ENCODE data around the gene PCNX2. TPM values are rescaled to one million over a fixed set of nuclear protein-coding genes. Genes with fewer than 3 reads are reported as not detected.

PCNX2 gene
- total RNA-seq, 1 experiment from 2014 or later, result 11.0 TPM

DNA sequence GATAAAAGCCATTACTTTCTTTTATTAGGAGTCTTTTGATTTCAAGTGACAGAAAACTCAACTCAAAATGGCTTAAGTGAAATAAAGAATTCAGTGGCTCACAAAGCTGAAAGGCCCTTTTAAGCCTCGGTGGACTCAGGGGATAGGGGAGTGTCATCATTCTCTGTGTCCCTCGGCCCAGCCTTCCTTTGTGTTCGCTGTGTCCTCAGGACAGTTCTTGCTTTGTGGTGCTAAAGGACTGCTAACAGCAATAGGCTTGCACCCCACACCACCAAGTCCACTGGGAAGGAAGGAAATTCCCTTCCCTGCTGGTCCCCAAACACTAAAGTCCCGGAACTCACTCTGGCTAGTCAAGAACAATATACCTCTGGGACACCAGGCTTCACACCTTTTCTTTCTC lies 216.0 kb downstream of the PCNX2 start:
- H3K36me3 ChIP-seq, result no peaks in the 10 kb centered on the region
- no peak for DNase-seq (ENCODE audit: low read depth in 1 of 2, low spot score in 2 of 2)
- H3K4me1 ChIP-seq (replicated peaks), result peaks cover 26% of the 10 kb centered on the region
- H3K4me3 ChIP-seq, result no peak overlapping the region
- H3K27me3 ChIP-seq (replicated peaks), result no peaks in the 10 kb centered on the region
- no peaks in the 10 kb centered on the region for H3K9me3 ChIP-seq (replicated peaks)
- H3K27ac ChIP-seq, result no peak overlapping the region

- no peaks in the 10 kb centered on the region for H3K27me3 ChIP-seq (replicated peaks)
- H3K27ac ChIP-seq, result no peak overlapping the region
- no peaks in the 10 kb centered on the region for H3K36me3 ChIP-seq
- peaks cover 21% of the 10 kb centered on the region for H3K4me1 ChIP-seq (replicated peaks)
- H3K9me3 ChIP-seq (replicated peaks), result no peaks in the 10 kb centered on the region
- no peak overlapping the region for H3K4me3 ChIP-seq
- DNase-seq (ENCODE audit: low read depth in 1 of 2, low spot score in 2 of 2), result no peak
Observed at GRCh38 chr1:233078396-233078795, 217.1 kb downstream of the PCNX2 start.

GRCh38 chr1:233075915-233076295 lies 219.6 kb downstream of the PCNX2 start:
- Histone ChIP-seq H3K4me1 (replicated peaks) (peaks cover 11% of the 10 kb centered on the region), H3K9me3 (replicated peaks) (no peaks in the 10 kb centered on the region), H3K36me3 (no peaks in the 10 kb centered on the region), H3K4me3 (no peak overlapping the region), H3K27ac (no peak overlapping the region), H3K27me3 (replicated peaks) (no peaks in the 10 kb centered on the region)
- no peak for DNase-seq (ENCODE audit: low read depth in 1 of 2, low spot score in 2 of 2)

- H3K9me3 ChIP-seq (replicated peaks), result no peaks in the 10 kb centered on the region
- no peak for DNase-seq (ENCODE audit: low read depth in 1 of 2, low spot score in 2 of 2)
- H3K4me1 ChIP-seq (replicated peaks), result peaks cover 20% of the 10 kb centered on the region
- H3K27me3 ChIP-seq (replicated peaks), result no peaks in the 10 kb centered on the region
- no peak overlapping the region for H3K27ac ChIP-seq
- H3K36me3 ChIP-seq, result no peaks in the 10 kb centered on the region
- no peak overlapping the region for H3K4me3 ChIP-seq
Observed at GRCh38 chr1:233066087-233066486, 229.4 kb downstream of the PCNX2 start.

DNA sequence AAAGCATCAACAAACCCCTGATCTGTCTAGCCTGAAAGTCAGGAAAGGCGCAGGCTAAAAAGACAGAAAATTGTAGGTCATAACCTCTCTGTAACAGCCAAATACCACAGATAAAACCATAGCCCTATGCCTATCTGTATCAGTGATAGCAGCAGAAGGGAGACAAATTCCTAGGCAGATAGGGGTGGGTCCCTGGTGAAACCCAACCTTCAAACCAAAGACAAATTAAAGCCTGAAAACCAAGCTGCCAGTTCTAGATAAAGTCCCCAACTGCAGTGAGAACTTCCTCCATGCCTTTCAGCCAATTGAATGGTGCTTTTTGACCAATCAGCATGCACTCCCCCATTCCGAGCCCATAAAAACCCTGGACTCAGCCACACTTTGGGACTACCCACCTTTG lies 229.8 kb downstream of the PCNX2 start:
- H3K4me3 ChIP-seq, result no peak overlapping the region
- no peak for DNase-seq (ENCODE audit: low read depth in 1 of 2, low spot score in 2 of 2)
- H3K27ac ChIP-seq, result no peak overlapping the region
- H3K9me3 ChIP-seq (replicated peaks), result no peaks in the 10 kb centered on the region
- no peaks in the 10 kb centered on the region for H3K27me3 ChIP-seq (replicated peaks)
- peaks cover 20% of the 10 kb centered on the region for H3K4me1 ChIP-seq (replicated peaks)
- H3K36me3 ChIP-seq, result no peaks in the 10 kb centered on the region

- DNase-seq (ENCODE audit: low read depth in 1 of 2, low spot score in 2 of 2), result peak in 1 of 2 experiments; percentile 36
- Histone ChIP-seq H3K36me3 (no peaks in the 10 kb centered on the region), H3K4me3 (no peak overlapping the region), H3K4me1 (replicated peaks) (peaks cover 20% of the 10 kb centered on the region), H3K27ac (no peak overlapping the region), H3K27me3 (replicated peaks) (no peaks in the 10 kb centered on the region), H3K9me3 (replicated peaks) (no peaks in the 10 kb centered on the region)
Observed at GRCh38 chr1:233064988-233065387, 230.5 kb downstream of the PCNX2 start.

DNA sequence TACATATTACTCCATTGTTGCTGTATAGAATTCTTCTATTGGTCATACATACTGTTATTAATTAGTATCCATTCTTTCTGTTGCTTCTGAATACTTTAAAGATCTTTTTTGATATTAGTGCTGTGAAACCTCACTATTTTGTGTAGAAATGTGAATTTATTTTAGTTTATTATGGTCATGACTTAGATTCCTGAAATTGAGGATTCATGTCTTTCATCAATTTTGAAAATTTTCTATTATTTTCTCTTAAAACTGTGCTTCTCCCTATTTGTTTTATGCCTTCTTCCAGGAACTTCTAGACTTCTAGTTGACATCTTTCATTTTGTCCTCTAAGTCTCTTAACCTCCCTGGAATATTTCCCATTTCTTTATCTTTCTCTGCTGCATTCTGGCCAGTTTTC lies 232.1 kb downstream of the PCNX2 start:
- Histone ChIP-seq H3K27me3 (replicated peaks) (no peaks in the 10 kb centered on the region), H3K27ac (no peak overlapping the region), H3K36me3 (no peaks in the 10 kb centered on the region), H3K9me3 (replicated peaks) (no peaks in the 10 kb centered on the region), H3K4me3 (no peak overlapping the region), H3K4me1 (replicated peaks) (peaks cover 20% of the 10 kb centered on the region)
- DNase-seq (ENCODE audit: low read depth in 1 of 2, low spot score in 2 of 2), result no peak

GRCh38 chr1:233061265-233061664 lies 234.3 kb downstream of the PCNX2 start:
- Histone ChIP-seq H3K36me3 (no peaks in the 10 kb centered on the region), H3K4me3 (no peak overlapping the region), H3K27me3 (replicated peaks) (no peaks in the 10 kb centered on the region), H3K9me3 (replicated peaks) (no peaks in the 10 kb centered on the region), H3K4me1 (replicated peaks) (peaks cover 8% of the 10 kb centered on the region), H3K27ac (no peak overlapping the region)
- no peak for DNase-seq (ENCODE audit: low read depth in 1 of 2, low spot score in 2 of 2)

- no peak for DNase-seq (ENCODE audit: low read depth in 1 of 2, low spot score in 2 of 2)
- Histone ChIP-seq H3K9me3 (replicated peaks) (no peaks in the 10 kb centered on the region), H3K27ac (no peak overlapping the region)
Observed at GRCh38 chr1:233060461-233060994, 235.0 kb downstream of the PCNX2 start.

DNA sequence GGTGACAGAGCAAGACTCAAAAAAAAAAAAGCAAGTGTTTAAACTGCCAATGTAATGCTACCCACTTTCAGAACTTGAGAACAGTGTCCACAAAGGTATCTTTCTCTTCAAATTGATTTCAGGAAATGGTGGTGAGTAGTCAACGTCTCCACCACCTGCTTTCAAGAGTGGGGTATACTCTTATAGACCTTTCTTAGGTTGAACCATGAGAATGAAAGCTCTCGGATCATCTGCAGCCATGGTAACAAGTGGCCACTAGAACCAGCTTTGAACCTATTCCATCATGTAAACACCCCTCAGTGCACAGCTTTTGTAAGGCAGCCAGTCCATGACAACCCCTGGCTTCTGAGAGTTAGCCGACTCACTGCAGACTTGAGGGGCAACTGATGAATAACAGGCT lies 237.7 kb downstream of the PCNX2 start:
- Histone ChIP-seq H3K27me3 (replicated peaks) (no peaks in the 10 kb centered on the region), H3K4me1 (replicated peaks) (no peaks in the 10 kb centered on the region), H3K36me3 (no peaks in the 10 kb centered on the region), H3K9me3 (replicated peaks) (no peaks in the 10 kb centered on the region), H3K4me3 (no peak overlapping the region), H3K27ac (no peak overlapping the region)
- DNase-seq (ENCODE audit: low read depth in 1 of 2, low spot score in 2 of 2), result no peak

More at GRCh38 chr1:233060461-233060994, 235.0 kb downstream of the PCNX2 start:
- no peaks in the 10 kb centered on the region for H3K36me3 ChIP-seq
- H3K4me1 ChIP-seq (replicated peaks), result peaks cover 5% of the 10 kb centered on the region
- H3K27me3 ChIP-seq (replicated peaks), result no peaks in the 10 kb centered on the region
- H3K4me3 ChIP-seq, result no peak overlapping the region

GRCh38 chr1:233055879-233056641 lies 239.5 kb downstream of the PCNX2 start:
- no peaks in the 10 kb centered on the region for H3K4me1 ChIP-seq (replicated peaks)
- H3K36me3 ChIP-seq, result no peaks in the 10 kb centered on the region
- no peaks in the 10 kb centered on the region for H3K27me3 ChIP-seq (replicated peaks)
- no peak overlapping the region for H3K4me3 ChIP-seq
- no peak overlapping the region for H3K27ac ChIP-seq
- no peaks in the 10 kb centered on the region for H3K9me3 ChIP-seq (replicated peaks)
- DNase-seq (ENCODE audit: low read depth in 1 of 2, low spot score in 2 of 2), result no peak

- Histone ChIP-seq H3K4me3 (no peak overlapping the region), H3K9me3 (replicated peaks) (no peaks in the 10 kb centered on the region), H3K4me1 (replicated peaks) (no peaks in the 10 kb centered on the region), H3K36me3 (no peaks in the 10 kb centered on the region), H3K27me3 (replicated peaks) (no peaks in the 10 kb centered on the region), H3K27ac (no peak overlapping the region)
- no peak for DNase-seq (ENCODE audit: low read depth in 1 of 2, low spot score in 2 of 2)
Observed at GRCh38 chr1:233045588-233045987, 249.9 kb downstream of the PCNX2 start.

DNA sequence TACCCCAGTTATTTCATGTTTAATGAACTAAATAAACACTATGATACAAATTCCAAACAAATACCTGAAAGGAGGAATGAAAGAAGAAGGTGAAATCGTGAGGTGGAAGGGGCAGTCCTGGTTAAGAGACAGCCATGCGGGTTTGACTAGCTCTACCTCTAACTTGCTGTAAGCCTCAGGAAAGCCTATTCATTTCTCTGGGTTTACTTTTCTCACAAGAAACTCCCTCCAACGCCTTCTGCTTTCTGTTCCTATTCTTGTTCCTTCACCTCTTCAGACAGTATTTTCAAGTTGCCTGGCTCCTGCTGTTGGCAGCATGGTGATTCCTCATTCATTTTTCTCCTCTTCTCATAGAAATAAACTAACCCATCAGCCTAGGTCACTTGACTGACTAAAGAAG lies 252.7 kb downstream of the PCNX2 start:
- Histone ChIP-seq H3K9me3 (replicated peaks) (no peaks in the 10 kb centered on the region), H3K27ac (no peak overlapping the region), H3K36me3 (no peaks in the 10 kb centered on the region), H3K27me3 (replicated peaks) (no peaks in the 10 kb centered on the region), H3K4me3 (no peak overlapping the region), H3K4me1 (replicated peaks) (no peaks in the 10 kb centered on the region)
- no peak for DNase-seq (ENCODE audit: low read depth in 1 of 2, low spot score in 2 of 2)

- DNase-seq (ENCODE audit: low read depth in 1 of 2, low spot score in 2 of 2), result no peak
- Histone ChIP-seq H3K27ac (no peak overlapping the region), H3K36me3 (no peaks in the 10 kb centered on the region), H3K4me1 (replicated peaks) (no peaks in the 10 kb centered on the region), H3K27me3 (replicated peaks) (no peaks in the 10 kb centered on the region), H3K4me3 (no peak overlapping the region), H3K9me3 (replicated peaks) (no peaks in the 10 kb centered on the region)
Observed at GRCh38 chr1:233040494-233040893, 255.0 kb downstream of the PCNX2 start.

DNA sequence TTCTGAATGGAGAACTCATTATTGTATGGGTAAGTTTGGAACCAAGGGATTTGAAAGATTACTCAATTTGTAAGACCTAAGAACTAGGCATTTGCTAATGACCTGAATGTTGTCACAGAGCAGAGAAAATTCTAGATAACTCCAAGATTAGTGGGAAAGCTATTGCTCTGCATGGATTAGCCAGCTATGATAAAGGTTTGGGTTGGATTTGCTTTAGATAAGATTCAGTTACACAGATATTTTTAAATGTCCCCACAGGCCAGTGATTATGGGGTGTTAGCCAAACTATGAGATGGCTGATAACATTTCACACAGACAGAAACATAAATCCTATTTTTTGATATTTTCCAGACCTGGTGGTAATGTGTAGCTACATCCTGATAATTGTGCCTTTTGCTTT lies 256.9 kb downstream of the PCNX2 start:
- Histone ChIP-seq H3K9me3 (replicated peaks) (no peaks in the 10 kb centered on the region), H3K36me3 (no peaks in the 10 kb centered on the region), H3K27ac (no peak overlapping the region), H3K4me3 (no peak overlapping the region), H3K27me3 (replicated peaks) (no peaks in the 10 kb centered on the region), H3K4me1 (replicated peaks) (no peaks in the 10 kb centered on the region)
- DNase-seq (ENCODE audit: low read depth in 1 of 2, low spot score in 2 of 2), result no peak
